ENCODE results near the gene PIGL.

Gene PIGL

GRCh38 chr17:16313139-16314090 is 96.4 kb downstream of the PIGL start:
- DNase-seq, result no peak

- DNase-seq, result no peak
These were observed 97.2 kb downstream of the PIGL start for GRCh38 chr17:16314189-16314588.

- no peak for DNase-seq
These were observed 97.8 kb downstream of the PIGL start for GRCh38 chr17:16314859-16315258.

GRCh38 chr17:16319969-16320368 is 103.0 kb downstream of the PIGL start:
- no peak for DNase-seq

- DNase-seq, result no peak
These were observed 105.6 kb downstream of the PIGL start for GRCh38 chr17:16322636-16323035.

- no peak for DNase-seq
These were observed 109.0 kb downstream of the PIGL start for GRCh38 chr17:16325964-16326363.

- no peak for DNase-seq
These were observed 110.0 kb downstream of the PIGL start for GRCh38 chr17:16327018-16327417.

- DNase-seq, result no peak
These were observed 112.0 kb downstream of the PIGL start for GRCh38 chr17:16328997-16329396.

- no peak for DNase-seq
These were observed 112.7 kb downstream of the PIGL start for GRCh38 chr17:16329519-16330271.

- no peak for DNase-seq
These were observed 121.4 kb downstream of the PIGL start for GRCh38 chr17:16338391-16338790.

GRCh38 chr17:16339402-16339801 is 122.4 kb downstream of the PIGL start:
- no peak for DNase-seq

GRCh38 chr17:16339959-16340358 is 122.9 kb downstream of the PIGL start:
- DNase-seq, result no peak

- no peak for DNase-seq
These were observed 126.0 kb downstream of the PIGL start for GRCh38 chr17:16342979-16343378.

GRCh38 chr17:16343569-16343968 is 126.6 kb downstream of the PIGL start:
- DNase-seq, result no peak

GRCh38 chr17:16345565-16345964 is 128.6 kb downstream of the PIGL start:
- DNase-seq, result no peak

- no peak for DNase-seq
These were observed 129.8 kb downstream of the PIGL start for GRCh38 chr17:16346721-16347271.

- no peak for DNase-seq
These were observed 131.6 kb downstream of the PIGL start for GRCh38 chr17:16348586-16348985.

- DNase-seq, result no peak
These were observed 132.4 kb downstream of the PIGL start for GRCh38 chr17:16349431-16349830.

- no peak for DNase-seq
These were observed 134.8 kb downstream of the PIGL start for GRCh38 chr17:16351831-16352230.

GRCh38 chr17:16352303-16352666 is 135.3 kb downstream of the PIGL start:
- no peak for DNase-seq

GRCh38 chr17:16352667-16353316 is 135.8 kb downstream of the PIGL start:
- DNase-seq, result no peak

- no peak for DNase-seq
These were observed 136.5 kb downstream of the PIGL start, which contains the start of gene CENPV for GRCh38 chr17:16353317-16354174. Gene CENPV, minus strand, starts transcription at chr17:16353469. Its CDS starts 33 bp downstream, at chr17:16353436.

All from NCI-H1417 treated with DMSO at 0.1 percent for 48 hours (cell line).